Endothelial cell of umbilical vein (primary cell): Measurements from ENCODE around the gene FAT2. TPM values are rescaled to one million over a fixed set of nuclear protein-coding genes. Genes with fewer than 3 reads are reported as not detected.

ENCODE experiments used
- Bru-seq: library from RNA; stranded (reverse); fragments of 400-500 nt; gene quantifications from one replicate; lab custom pipeline; 2021; lab: Mats Ljungman, UMichigan
- BruChase-seq, 2 experiments: library from RNA; stranded (reverse); fragments of 400-500 nt; gene quantifications; one replicate each; lab custom pipeline; 2021; lab: Mats Ljungman, UMichigan
- BruUV-seq: library from RNA; stranded (reverse); fragments of 400-500 nt; replicated peaks from 2 replicates; lab custom pipeline; 2021; lab: Mats Ljungman, UMichigan
- CTCF ChIA-PET: fragments of 300-600, 350-600 bp; sonication (Branson Sonifier 250); formaldehyde crosslinking; loops from one replicate; lab custom pipeline; 2021; ENCODE audit warnings: antibody characterized with exemption, inconsistent platforms; lab: Charles Lee
- POLR2A ChIA-PET: fragments of 300-600, 350-600 bp; sonication (Branson Sonifier 250); formaldehyde crosslinking; loops from one replicate; lab custom pipeline; 2021; ENCODE audit warnings: antibody characterized with exemption, inconsistent platforms; lab: Charles Lee
- DNase-seq: peaks from one replicate; pipeline ENCODE4 v3.0.0-alpha.2; 2011; ENCODE audit warnings: low read depth, low spot score
- FAIRE-seq: peaks from 2 replicates; lab custom pipeline; 2011; peaks lifted over from hg19 to GRCh38; lab: Jason Lieb, UNC
- H2AFZ ChIP-seq: 2 replicates; pipeline ENCODE4 v1.6.0; 2012; ENCODE audit warnings: low read depth, low read length, control low read depth, inconsistent platforms
- H3K27ac ChIP-seq: 2 replicates; pipeline ENCODE4 v1.5.1; 2011; ENCODE audit warnings: low read depth, mild to moderate bottlenecking, control low read depth, low read length, moderate library complexity; ENCODE audit not compliant: insufficient read depth
- H3K27me3 ChIP-seq, 2 experiments: 2 replicates each; pipeline versions ENCODE4 v1.6.0 to v1.6.1; 2011; ENCODE audit warnings: low read length in 2 of 2, mixed read lengths in 1 of 2; ENCODE audit not compliant: control insufficient read depth in 2 of 2, insufficient read depth in 2 of 2
- H3K36me3 ChIP-seq, 2 experiments: 2 replicates in 1 of 2; 3 replicates in 1 of 2; pipeline ENCODE4 v1.5.1; 2011; ENCODE audit warnings: low read length in 2 of 2, mild to moderate bottlenecking in 1 of 2, moderate library complexity in 1 of 2; ENCODE audit not compliant: control insufficient read depth in 2 of 2, insufficient read depth in 2 of 2; ENCODE audit errors: extremely low read depth in 1 of 2
- H3K4me1 ChIP-seq: 3 replicates; pipeline ENCODE4 v1.5.1; 2011; ENCODE audit warnings: mild to moderate bottlenecking, low read length; ENCODE audit not compliant: control insufficient read depth, insufficient read depth; ENCODE audit errors: extremely low read depth
- H3K4me2 ChIP-seq: 2 replicates; pipeline ENCODE4 v1.6.1; 2011; ENCODE audit warnings: low read length, control low read depth, mixed read lengths; ENCODE audit not compliant: insufficient read depth
- H3K4me3 ChIP-seq, 3 experiments: fragments of 200-600 bp in 1 of 3; sonication (generic), shearing (Covaris generic) in 1 of 3; replicated peaks in 1 of 3; 2 replicates each; pipeline ENCODE4 v1.5.1; 2011 to 2016; ENCODE audit warnings: control low read depth in 3 of 3, low read length in 3 of 3, mild to moderate bottlenecking in 2 of 3, inconsistent platforms in 1 of 3, low read depth in 1 of 3, moderate library complexity in 1 of 3; ENCODE audit not compliant: insufficient read depth in 1 of 3
- H3K79me2 ChIP-seq: 2 replicates; pipeline ENCODE4 v1.6.0; 2012; ENCODE audit warnings: low read length, inconsistent platforms; ENCODE audit not compliant: control insufficient read depth, insufficient read depth
- H3K9ac ChIP-seq: replicated peaks from 2 replicates; pipeline ENCODE3; 2011; ENCODE audit warnings: low read length, control low read depth; ENCODE audit not compliant: insufficient read depth; ENCODE audit errors: extremely low read depth
- H3K9me1 ChIP-seq: replicated peaks from 3 replicates; pipeline ENCODE4 v1.6.0; 2011; ENCODE audit warnings: mild to moderate bottlenecking, low read length; ENCODE audit not compliant: control insufficient read depth, insufficient read depth; ENCODE audit errors: extremely low read depth
- H3K9me3 ChIP-seq: replicated peaks from 2 replicates; pipeline ENCODE4 v1.5.1; 2012; ENCODE audit warnings: low read length, inconsistent platforms; ENCODE audit not compliant: control insufficient read depth, insufficient read depth
- H4K20me1 ChIP-seq: replicated peaks from 2 replicates; pipeline ENCODE3; 2011; ENCODE audit warnings: mild to moderate bottlenecking, low read length; ENCODE audit not compliant: control insufficient read depth, insufficient read depth; ENCODE audit errors: extremely low read depth
- EZH2 ChIP-seq: IDR thresholded peaks from 2 replicates; pipeline ENCODE4 v1.6.1; 2012; ENCODE audit warnings: borderline replicate concordance, low read depth, mild to moderate bottlenecking, moderate library complexity, low read length, inconsistent platforms; ENCODE audit not compliant: severe bottlenecking
- FOS ChIP-seq: IDR thresholded peaks from 2 replicates; pipeline ENCODE4 v1.6.1; 2011; ENCODE audit warnings: mild to moderate bottlenecking, low read length, moderate library complexity, borderline replicate concordance; ENCODE audit not compliant: insufficient read depth
- GATA2 ChIP-seq: IDR thresholded peaks from 2 replicates; pipeline ENCODE4 v1.7.0; 2011; ENCODE audit warnings: low read depth, mild to moderate bottlenecking, moderate library complexity, mixed read lengths, low read length; ENCODE audit not compliant: insufficient read length, insufficient read depth
- JUN ChIP-seq: IDR thresholded peaks from 2 replicates; pipeline ENCODE4 v1.6.1; 2011; ENCODE audit warnings: borderline replicate concordance, low read depth; ENCODE audit not compliant: insufficient read length, insufficient read depth
- MYC ChIP-seq: IDR thresholded peaks from one replicate; pipeline ENCODE4 v1.6.1; 2011; ENCODE audit warnings: mild to moderate bottlenecking, low read depth, low read length
- POLR2A ChIP-seq: IDR thresholded peaks from 2 replicates; pipeline ENCODE4 v1.6.1; 2012; ENCODE audit warnings: low read depth, mild to moderate bottlenecking, control low read depth, low read length
- POLR2AphosphoS5 ChIP-seq: IDR thresholded peaks from 2 replicates; pipeline ENCODE4 v1.6.1; 2012; ENCODE audit warnings: low read depth, mild to moderate bottlenecking, control low read depth, low read length, moderate library complexity; ENCODE audit not compliant: insufficient read depth
- dilution Hi-C: fragments of 300-500 bp; cut with MboI; formaldehyde crosslinking; loops from one replicate; pipeline ENCODE4 v1.15.0; 2019; ENCODE audit warnings: low sequenced_read_pairs; ENCODE audit not compliant: extremely low pct_ligation_motif_present
- intact Hi-C: fragments of 100-400 bp; cut with micrococcal nuclease; formaldehyde crosslinking; loops from one replicate; pipeline ENCODE4 v1.10.0; 2022
- long read RNA-seq: library from polyadenylated mRNA; stranded (forward); transcript quantifications from one replicate; pipeline ENCODE4 v2.0.0, GENCODE V29; 2021
- polyA minus RNA-seq, 3 experiments: library from RNA; depleted of rRNA, polyadenylated mRNA; stranded (reverse); fragments of >200 nt; gene quantifications; 1 replicate in 1 of 3; 2 replicates in 2 of 3; pipeline ENCODE4 v1.2.3, GENCODE V29; 2011
- polyA plus RNA-seq, 4 experiments: library from polyadenylated mRNA; depleted of rRNA in 3 of 4; stranded (reverse) in 3 of 4; unstranded in 1 of 4; fragments of >200 nt; gene quantifications; 2 replicates each; pipeline versions ENCODE4 v1.2.1 to v1.2.3, GENCODE V29; 2011 to 2012; ENCODE audit warnings: missing spikeins in 1 of 4
- total RNA-seq: library from RNA; stranded (reverse); gene quantifications from 2 replicates; pipeline ENCODE4 v1.2.3, GENCODE V29; 2021
- TF ChIP-seq, protein P1 (sequence below): IDR thresholded peaks from 2 replicates; pipeline ENCODE4 v1.6.1; 2011; ENCODE audit not compliant: insufficient read depth, insufficient read length
- TF ChIP-seq, protein P2 (sequence below), 2 donors: IDR thresholded peaks; 1 replicate in 1 of 2; 2 replicates in 1 of 2; pipeline ENCODE4 v1.5.1; 2011; ENCODE audit warnings: low read length in 2 of 2, mild to moderate bottlenecking in 2 of 2, moderate library complexity in 2 of 2, control low read depth in 1 of 2, inconsistent platforms in 1 of 2, low read depth in 1 of 2; ENCODE audit not compliant: insufficient read depth in 1 of 2; ENCODE audit errors: extremely low read depth in 1 of 2

FAT2 gene, protein sequence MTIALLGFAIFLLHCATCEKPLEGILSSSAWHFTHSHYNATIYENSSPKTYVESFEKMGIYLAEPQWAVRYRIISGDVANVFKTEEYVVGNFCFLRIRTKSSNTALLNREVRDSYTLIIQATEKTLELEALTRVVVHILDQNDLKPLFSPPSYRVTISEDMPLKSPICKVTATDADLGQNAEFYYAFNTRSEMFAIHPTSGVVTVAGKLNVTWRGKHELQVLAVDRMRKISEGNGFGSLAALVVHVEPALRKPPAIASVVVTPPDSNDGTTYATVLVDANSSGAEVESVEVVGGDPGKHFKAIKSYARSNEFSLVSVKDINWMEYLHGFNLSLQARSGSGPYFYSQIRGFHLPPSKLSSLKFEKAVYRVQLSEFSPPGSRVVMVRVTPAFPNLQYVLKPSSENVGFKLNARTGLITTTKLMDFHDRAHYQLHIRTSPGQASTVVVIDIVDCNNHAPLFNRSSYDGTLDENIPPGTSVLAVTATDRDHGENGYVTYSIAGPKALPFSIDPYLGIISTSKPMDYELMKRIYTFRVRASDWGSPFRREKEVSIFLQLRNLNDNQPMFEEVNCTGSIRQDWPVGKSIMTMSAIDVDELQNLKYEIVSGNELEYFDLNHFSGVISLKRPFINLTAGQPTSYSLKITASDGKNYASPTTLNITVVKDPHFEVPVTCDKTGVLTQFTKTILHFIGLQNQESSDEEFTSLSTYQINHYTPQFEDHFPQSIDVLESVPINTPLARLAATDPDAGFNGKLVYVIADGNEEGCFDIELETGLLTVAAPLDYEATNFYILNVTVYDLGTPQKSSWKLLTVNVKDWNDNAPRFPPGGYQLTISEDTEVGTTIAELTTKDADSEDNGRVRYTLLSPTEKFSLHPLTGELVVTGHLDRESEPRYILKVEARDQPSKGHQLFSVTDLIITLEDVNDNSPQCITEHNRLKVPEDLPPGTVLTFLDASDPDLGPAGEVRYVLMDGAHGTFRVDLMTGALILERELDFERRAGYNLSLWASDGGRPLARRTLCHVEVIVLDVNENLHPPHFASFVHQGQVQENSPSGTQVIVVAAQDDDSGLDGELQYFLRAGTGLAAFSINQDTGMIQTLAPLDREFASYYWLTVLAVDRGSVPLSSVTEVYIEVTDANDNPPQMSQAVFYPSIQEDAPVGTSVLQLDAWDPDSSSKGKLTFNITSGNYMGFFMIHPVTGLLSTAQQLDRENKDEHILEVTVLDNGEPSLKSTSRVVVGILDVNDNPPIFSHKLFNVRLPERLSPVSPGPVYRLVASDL (N-terminal part only)
- total RNA-seq (not detected in 2 replicates), polyA plus RNA-seq (not detected in 2 replicates), polyA minus RNA-seq (not detected in 2 replicates), Bru-seq, nascent RNA (percentile 9 among the genes with signal in this experiment), BruChase-seq, experiment 1, labeled RNA remaining after a 6-hour chase (percentile 15 among the genes with signal in this experiment), BruChase-seq, experiment 2, labeled RNA remaining after a 2-hour chase (percentile 12 among the genes with signal in this experiment)
- not detected in 2 replicates for polyA plus RNA-seq (2011; cell fraction: cytosol; rRNA removed)
- 0.01 TPM in 1 of 2 replicates, not detected in the other for polyA plus RNA-seq (2011; cell fraction: nucleus; rRNA removed)
- polyA plus RNA-seq (2012), result 0.03 and 0.04 TPM in 2 replicates
- not detected for polyA minus RNA-seq (2011; cell fraction: cytosol; rRNA and poly(A)+ RNA removed)
- polyA minus RNA-seq (2011; cell fraction: nucleus; rRNA and poly(A)+ RNA removed), result 0.10 TPM in 1 of 2 replicates, not detected in the other
- long read RNA-seq, result 0 reads

DNA sequence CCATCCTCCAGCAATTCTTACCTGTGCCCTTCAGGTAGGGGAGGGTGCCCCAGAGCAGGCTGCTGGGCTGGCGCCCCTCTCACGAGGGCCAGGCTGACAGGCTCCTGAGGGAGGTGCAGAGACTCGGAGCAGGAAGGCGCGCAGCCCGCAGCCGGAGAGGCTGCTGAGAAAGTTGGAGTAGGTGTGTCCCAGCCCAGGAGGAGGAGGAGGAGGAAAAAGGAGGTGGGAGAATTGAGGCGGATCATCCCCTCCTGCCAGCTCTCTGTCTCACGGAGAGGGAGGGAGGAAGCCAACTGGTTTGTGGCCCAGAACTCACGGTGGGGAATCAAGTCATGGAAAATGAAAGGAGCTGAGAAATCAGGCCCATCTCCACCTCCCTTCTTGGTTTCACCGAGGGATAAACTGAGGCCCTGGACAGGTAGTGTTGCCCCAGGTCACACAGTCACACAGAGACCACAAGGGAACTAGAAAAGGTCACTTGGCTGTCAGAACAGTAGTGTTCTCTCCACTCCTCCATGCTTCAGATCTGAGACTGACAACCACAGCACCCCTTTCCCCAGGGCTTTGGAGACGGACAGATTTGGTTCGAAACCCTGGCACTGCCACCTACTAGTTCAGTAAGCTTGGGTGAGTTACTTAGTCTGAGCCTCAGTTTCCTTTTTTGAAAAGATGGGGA lies at the start of gene FAT2:
Gene FAT2 (minus strand): TSS at position 188 of the 676 bp plus-strand sequence. CDS start 22,400 bp downstream, outside the sequence.
- H3K4me1 ChIP-seq, result no peaks in the 10 kb centered on the region
- no peak within 1 kb of the TSS for H3K9ac ChIP-seq
- FAIRE-seq, result no peak
- H2AFZ ChIP-seq, result no peak within 1 kb of the TSS
- BruUV-seq, result no TSS peak
- H3K79me2 ChIP-seq, result no peaks in the 10 kb centered on the region
- H3K4me2 ChIP-seq, result no peak within 1 kb of the TSS
- dilution Hi-C loops (no loop called here), intact Hi-C loops (loop anchor here (1.0 kb wide), 1 partner anchor 33 kb away; no protein-coding TSS in a partner anchor)
- DNase-seq, result no peak
- no peak for TF ChIP-seq POLR2AphosphoS5
- no peak for TF ChIP-seq EZH2
- no peak for TF ChIP-seq JUN
- TF ChIP-seq GATA2, result no peak
- TF ChIP-seq MYC, result no peak
- TF ChIP-seq, protein P1, sequence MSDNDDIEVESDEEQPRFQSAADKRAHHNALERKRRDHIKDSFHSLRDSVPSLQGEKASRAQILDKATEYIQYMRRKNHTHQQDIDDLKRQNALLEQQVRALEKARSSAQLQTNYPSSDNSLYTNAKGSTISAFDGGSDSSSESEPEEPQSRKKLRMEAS, result no peak
- TF ChIP-seq, protein P2, sequence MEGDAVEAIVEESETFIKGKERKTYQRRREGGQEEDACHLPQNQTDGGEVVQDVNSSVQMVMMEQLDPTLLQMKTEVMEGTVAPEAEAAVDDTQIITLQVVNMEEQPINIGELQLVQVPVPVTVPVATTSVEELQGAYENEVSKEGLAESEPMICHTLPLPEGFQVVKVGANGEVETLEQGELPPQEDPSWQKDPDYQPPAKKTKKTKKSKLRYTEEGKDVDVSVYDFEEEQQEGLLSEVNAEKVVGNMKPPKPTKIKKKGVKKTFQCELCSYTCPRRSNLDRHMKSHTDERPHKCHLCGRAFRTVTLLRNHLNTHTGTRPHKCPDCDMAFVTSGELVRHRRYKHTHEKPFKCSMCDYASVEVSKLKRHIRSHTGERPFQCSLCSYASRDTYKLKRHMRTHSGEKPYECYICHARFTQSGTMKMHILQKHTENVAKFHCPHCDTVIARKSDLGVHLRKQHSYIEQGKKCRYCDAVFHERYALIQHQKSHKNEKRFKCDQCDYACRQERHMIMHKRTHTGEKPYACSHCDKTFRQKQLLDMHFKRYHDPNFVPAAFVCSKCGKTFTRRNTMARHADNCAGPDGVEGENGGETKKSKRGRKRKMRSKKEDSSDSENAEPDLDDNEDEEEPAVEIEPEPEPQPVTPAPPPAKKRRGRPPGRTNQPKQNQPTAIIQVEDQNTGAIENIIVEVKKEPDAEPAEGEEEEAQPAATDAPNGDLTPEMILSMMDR (IDR thresholded peaks at IDR 0.05; ENCODE audit: extremely low read depth in 1 of 2, insufficient read depth in 1 of 2, low read depth in 1 of 2, low read length in 2 of 2), result no peak
- no peak for TF ChIP-seq FOS
- no peak for TF ChIP-seq POLR2A
- CTCF ChIA-PET, result interaction anchor here (1.0 kb wide), 1 partner anchor 12 kb away, joined by 3 read pairs; no protein-coding TSS in a partner anchor
- POLR2A ChIA-PET, result no interaction called here
- no peaks in the 10 kb centered on the region for H3K27me3 ChIP-seq
- no peaks in the 10 kb centered on the region for H3K9me1 ChIP-seq
- H3K4me3 ChIP-seq, result no peak within 1 kb of the TSS
- H4K20me1 ChIP-seq, result no peaks in the 10 kb centered on the region
- no peak within 1 kb of the TSS for H3K27ac ChIP-seq
- H3K9me3 ChIP-seq, result no peaks in the 10 kb centered on the region
- no peaks in the 10 kb centered on the region for H3K36me3 ChIP-seq
